NK-92 (cell line): Measurements from ENCODE around the gene ZNF230.

Experiments
- DNase-seq: peaks from one replicate; lab custom pipeline; 2025; ENCODE audit not compliant: unreplicated experiment; lab: John Stamatoyannopoulos, UW

Gene ZNF230

DNA sequence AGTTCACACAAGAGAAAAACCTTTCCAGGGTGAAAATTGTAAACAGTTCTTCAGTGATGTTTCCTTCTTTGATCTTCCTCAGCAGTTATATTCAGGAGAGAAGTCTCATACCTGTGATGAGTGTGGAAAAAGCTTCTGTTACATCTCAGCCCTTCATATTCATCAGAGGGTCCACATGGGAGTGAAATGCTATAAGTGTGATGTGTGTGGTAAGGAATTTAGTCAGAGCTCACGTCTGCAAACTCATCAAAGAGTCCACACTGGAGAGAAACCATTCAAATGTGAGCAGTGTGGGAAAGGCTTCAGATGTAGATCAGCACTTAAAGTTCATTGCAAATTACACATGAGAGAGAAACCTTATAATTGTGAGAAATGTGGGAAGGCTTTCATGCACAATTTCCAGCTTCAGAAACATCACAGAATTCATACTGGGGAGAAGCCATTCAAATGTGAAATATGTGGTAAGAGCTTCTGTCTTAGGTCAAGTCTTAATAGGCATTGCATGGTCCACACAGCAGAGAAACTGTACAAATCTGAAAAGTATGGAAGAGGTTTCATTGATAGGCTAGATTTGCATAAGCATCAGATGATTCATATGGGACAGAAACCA, 29.3 kb downstream of the ZNF230 start:
- no peak for DNase-seq

DNA sequence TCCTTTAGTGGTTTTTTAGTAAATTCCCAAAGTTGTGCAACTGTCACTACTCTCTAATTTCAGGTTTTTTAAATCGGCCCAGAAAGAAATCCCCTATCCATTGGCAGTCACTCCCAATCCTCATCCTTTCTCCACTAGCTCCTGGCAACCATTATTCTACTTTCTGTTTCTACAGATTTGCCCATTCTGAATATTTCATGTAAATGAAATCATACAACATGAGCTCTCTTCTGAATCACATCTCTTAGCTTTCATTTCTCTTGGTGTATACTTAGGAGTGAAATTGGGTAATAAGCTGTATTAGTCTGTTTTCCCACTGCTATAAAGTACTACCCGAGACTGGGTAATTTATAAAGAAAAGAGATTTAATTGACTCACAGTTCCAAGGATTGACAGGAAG, 39.4 kb downstream of the ZNF230 start:
- DNase-seq, result no peak

DNA sequence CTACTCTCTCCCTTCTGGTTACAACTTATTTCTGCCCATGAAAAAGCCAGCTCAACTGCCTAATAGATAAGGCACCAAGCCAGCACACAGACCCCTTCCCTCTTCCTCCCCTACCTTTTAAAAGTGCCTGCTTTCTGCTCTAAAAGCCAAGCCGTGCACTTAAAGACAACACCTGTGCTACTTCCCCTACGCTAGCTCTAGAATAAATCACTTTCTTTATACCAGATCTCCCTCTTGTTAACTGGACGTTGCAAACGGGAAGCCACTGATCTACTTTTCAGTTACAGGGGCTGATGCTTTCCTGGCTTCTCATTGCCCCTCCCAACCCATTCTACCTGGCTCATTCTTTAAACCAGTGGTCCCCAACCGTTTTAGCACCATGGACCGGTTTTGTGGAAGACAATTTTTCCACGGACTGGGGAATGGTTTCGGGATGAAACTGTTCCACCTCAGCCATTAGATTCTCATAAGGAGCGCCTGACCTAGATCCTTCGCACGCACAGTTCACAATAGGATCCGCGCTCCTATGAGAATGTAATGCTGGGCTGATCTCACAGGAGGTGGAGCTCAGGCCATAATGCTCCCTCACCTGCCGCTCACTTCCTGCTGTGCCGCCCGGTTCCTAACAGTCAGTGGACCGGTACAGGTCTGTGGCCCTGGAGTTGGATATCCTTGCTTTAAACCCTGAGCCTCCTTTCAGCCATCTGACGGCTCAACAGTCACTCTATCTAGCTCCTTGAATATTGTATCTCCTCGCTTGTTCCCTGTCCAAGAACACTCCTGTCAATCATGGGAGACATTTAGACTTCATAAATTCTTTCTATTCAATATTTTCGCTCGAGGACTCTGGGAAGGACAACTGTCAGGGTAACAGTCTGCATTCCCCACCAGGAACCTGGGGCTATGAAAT, 48.2 kb downstream of the ZNF230 start:
- DNase-seq, result no peak

DNA sequence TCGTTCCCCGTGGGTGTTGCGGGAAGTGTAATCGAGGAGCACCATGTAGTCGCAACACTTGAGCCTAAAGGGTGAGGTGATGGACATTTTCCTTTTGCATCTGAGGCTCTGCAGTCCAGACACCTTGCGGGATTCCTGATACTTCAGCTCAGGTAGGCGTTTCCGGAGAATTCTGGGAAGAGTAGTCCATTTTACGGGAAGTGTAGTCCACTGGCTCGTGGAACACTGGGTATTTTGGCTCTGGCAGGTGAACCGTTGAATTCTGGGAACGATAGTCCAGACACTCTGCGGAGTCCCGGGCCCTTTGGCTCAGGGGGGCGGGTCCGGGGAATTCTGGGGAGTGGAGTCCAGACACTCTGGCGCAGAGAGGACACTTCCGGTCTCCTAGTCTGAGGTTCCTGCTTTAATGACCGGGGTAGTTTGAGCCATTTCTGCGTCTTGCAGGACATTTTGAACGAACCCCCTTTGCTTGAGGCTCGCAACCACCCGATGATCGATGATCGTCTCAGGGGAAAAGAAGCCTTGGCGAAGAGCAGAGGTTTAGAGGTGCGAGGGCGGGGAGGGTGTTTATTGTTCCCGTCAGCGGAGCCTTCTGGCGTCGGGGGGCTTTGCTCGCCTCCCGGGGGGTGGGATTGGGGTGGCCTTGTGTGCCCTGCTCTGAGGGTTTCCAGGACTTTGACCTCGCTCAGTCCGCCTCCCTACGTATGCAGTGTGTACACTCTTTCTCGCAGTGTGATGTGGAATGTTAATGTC, 49.1 kb downstream of the ZNF230 start, which contains the start of gene ZNF223:
Gene ZNF223 (plus strand): TSS at position 387 of the 753 bp plus-strand sequence. CDS start 3,141 bp downstream, outside the sequence.
- DNase-seq, result no peak

DNA sequence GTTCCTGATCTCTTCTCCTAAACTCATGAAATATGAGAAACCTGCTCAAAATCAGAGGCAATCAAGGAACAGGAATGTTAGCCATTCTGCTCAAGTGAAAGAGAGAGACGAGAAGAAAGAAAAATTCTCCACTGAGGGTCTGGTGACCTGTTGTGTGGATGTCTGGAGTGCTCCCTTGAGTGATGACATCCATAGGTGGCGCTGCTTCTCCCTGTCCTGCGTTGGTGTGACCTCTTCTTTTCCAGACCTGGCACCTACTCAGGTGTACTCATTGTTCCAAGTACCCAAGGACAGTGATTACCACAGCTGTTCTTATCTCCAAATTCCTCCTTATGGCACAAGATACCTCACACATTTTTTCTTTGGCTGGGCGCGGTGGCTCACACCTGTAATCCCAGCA, 53.1 kb downstream of the ZNF230 start:
- DNase-seq, result no peak

DNA sequence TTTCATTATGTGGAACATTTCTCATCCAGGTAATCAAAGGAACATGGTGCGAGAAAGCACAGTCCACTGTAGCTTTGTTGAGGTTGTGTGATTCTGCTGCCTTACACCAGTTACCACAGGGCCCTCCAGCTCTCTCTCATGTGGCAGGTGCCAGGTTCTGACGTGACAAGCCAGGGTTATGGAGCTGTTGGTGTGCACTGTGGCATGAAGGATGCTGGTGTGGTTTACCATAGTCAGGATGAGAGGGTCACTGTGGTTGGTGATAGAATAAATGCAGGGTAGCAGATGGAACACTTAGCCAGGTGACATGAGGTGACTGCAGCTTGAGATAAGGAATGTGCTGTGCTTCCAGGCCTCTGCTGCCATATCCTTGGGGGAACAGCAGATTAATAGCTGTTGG, 56.5 kb downstream of the ZNF230 start:
- DNase-seq, result no peak

DNA sequence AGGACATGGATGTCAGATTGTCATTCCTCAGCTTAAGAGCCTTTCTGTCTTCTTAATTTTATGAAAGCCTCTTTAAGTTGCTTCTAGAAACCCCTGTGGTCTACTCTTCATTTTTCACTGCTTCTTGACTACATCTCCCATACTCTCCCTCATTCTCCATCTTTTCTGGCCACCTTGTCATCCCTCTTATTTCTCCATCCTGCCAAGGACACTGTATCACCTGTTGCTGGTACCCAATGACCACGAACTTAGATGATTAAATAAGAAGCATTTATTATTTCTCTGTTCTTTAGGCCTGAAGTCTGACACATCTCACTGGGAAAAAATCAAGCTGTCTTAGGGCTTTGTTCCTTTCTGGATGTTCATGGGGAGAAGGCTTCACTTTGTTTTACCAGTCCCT, 58.3 kb downstream of the ZNF230 start:
- DNase-seq, result no peak
